ENCODE results near the gene SKAP1. TPM values are rescaled to one million over a fixed set of nuclear protein-coding genes. Genes with fewer than 3 reads are reported as not detected.

Gene SKAP1
- total and polyA plus RNA-seq, 10 donors = 11.5 to 28.9 (median 20.5) TPM

DNA sequence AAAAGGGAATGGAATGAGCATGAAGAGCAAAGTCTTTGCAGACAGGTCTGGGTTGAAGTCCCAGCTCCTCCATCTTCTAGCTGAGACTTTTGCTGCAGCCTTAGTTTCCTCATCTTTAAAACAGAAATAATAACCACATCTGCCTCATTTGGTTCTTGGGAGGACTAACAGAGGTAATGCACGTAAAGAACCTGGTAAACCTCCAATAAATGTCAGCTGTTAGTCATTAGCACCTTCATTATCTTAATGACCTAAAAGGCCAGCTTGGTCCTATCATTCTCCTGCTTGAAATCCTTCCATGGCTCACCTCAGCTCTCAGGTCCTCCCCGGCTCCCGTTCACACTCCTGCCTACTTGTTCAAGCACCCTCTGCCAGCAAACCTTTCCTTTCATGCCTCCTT lies 51.8 kb downstream of the SKAP1 start:
- peaks cover 0 to 14% (median 0%) of the 10 kb centered on the region in 6 donors for H3K36me3 ChIP-seq
- WGBS, 5 donors = 85 to 93% (median 87%) methylated on average over 3 of the region's 3 CpGs
- H3K9me3 ChIP-seq = no peaks in the 10 kb centered on the region
- peaks cover 0 to 23% (median 0%) of the 10 kb centered on the region in 7 donors for H3K27me3 ChIP-seq (replicated peaks in 1 of 7)
- peaks cover 0 to 15% (median 0%) of the 10 kb centered on the region in 6 donors for H3K4me1 ChIP-seq
- no peak overlapping the region for H3K4me3 ChIP-seq
- intact Hi-C loops (cut with DNase I; ENCODE audit: low total_unique reads) = no loop called here
- TF ChIP-seq POLR2A (IDR thresholded peaks at IDR 0.05) (no peak), POLR2AphosphoS5 (IDR thresholded peaks at IDR 0.05) (no peak)
- TF ChIP-seq, protein P1, sequence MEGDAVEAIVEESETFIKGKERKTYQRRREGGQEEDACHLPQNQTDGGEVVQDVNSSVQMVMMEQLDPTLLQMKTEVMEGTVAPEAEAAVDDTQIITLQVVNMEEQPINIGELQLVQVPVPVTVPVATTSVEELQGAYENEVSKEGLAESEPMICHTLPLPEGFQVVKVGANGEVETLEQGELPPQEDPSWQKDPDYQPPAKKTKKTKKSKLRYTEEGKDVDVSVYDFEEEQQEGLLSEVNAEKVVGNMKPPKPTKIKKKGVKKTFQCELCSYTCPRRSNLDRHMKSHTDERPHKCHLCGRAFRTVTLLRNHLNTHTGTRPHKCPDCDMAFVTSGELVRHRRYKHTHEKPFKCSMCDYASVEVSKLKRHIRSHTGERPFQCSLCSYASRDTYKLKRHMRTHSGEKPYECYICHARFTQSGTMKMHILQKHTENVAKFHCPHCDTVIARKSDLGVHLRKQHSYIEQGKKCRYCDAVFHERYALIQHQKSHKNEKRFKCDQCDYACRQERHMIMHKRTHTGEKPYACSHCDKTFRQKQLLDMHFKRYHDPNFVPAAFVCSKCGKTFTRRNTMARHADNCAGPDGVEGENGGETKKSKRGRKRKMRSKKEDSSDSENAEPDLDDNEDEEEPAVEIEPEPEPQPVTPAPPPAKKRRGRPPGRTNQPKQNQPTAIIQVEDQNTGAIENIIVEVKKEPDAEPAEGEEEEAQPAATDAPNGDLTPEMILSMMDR (IDR thresholded peaks at IDR 0.05 in 8 of 11, conservative IDR thresholded peaks at IDR 0.05 in 3 of 11) = no peak
- no peak for DNase-seq
- H3K27ac ChIP-seq = no peak overlapping the region

DNA sequence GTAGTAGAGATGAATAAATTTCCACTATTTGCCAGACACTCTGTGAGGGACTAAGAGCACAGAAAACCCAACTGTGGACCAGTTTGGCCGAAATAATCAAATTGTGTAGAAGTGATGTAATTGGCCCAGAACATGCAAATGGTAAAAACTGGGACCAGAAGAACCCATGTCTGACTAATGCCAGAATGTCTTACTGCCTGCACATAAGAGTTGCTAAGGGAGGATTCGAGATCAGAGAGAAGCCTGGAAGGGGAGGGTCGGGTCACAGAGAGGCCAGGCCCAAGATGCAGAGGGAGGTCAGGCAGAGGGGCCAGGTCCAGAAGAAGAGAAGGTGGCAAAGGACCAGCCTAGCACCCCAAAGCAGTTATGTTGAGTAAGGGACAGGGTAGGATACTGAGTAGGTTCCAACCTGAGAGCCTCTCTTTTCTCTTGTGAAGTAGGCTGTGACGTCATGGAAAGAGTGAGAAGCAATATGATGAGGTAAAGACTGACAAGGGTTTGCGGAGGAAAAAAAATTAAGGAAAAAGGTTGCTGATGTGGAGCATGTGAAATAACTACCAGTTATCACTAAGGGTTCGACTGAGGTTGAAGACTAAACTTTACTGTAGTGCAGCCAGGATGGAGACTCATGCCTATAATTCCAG lies 53.2 kb downstream of the SKAP1 start:
- 83 to 87% (median 85%) methylated on average over 6 of the region's 6 CpGs for WGBS, 5 donors
- H3K36me3 ChIP-seq = peaks cover 0 to 13% (median 0%) of the 10 kb centered on the region in 6 donors
- peaks cover 0 to 32% (median 0%) of the 10 kb centered on the region in 7 donors for H3K27me3 ChIP-seq (replicated peaks in 1 of 7)
- H3K9me3 ChIP-seq = no peaks in the 10 kb centered on the region
- H3K4me1 ChIP-seq = peaks cover 0 to 29% (median 0%) of the 10 kb centered on the region in 6 donors
- no peak overlapping the region for H3K27ac ChIP-seq
- DNase-seq = no peak
- TF ChIP-seq, protein P1 (IDR thresholded peaks at IDR 0.05 in 8 of 11, conservative IDR thresholded peaks at IDR 0.05 in 3 of 11) = no peak
- no peak for TF ChIP-seq POLR2AphosphoS5 (IDR thresholded peaks at IDR 0.05)
- TF ChIP-seq POLR2A (IDR thresholded peaks at IDR 0.05) = no peak
- no peak overlapping the region for H3K4me3 ChIP-seq
- intact Hi-C loops (cut with DNase I; ENCODE audit: low total_unique reads) = no loop called here

DNA sequence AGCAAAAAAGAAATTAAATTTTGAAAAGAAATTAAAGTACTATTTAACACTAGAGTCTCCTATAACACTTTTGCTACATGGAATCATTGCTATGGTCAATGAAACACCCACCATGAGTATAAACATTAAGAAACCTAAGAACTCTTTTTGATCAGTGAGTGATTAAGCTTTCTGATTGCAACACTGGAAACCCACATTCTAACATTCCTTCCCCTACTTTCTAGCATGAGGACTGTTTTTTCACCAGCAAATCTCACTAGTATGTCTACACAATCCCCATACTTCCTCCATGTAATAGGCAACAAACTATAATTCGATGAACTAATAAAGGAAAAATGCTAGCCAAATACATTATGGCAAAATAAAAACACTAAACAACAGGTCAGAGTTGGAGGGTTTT lies 54.7 kb downstream of the SKAP1 start:
- intact Hi-C loops (cut with DNase I; ENCODE audit: low total_unique reads) = no loop called here
- DNase-seq = no peak
- WGBS, 5 donors = 73 to 84% (median 75%) methylated on average over 1 of the region's 1 CpG
- H3K36me3 ChIP-seq = peaks cover 0 to 6% (median 0%) of the 10 kb centered on the region in 6 donors
- peaks cover 0 to 26% (median 0%) of the 10 kb centered on the region in 7 donors for H3K27me3 ChIP-seq (replicated peaks in 1 of 7)
- no peaks in the 10 kb centered on the region for H3K9me3 ChIP-seq
- peaks cover 0 to 30% (median 0%) of the 10 kb centered on the region in 6 donors for H3K4me1 ChIP-seq
- TF ChIP-seq POLR2A (IDR thresholded peaks at IDR 0.05) (no peak), POLR2AphosphoS5 (IDR thresholded peaks at IDR 0.05) (no peak)
- TF ChIP-seq, protein P1 (IDR thresholded peaks at IDR 0.05 in 8 of 11, conservative IDR thresholded peaks at IDR 0.05 in 3 of 11) = no peak
- H3K4me3 ChIP-seq = no peak overlapping the region
- H3K27ac ChIP-seq = no peak overlapping the region

- Histone ChIP-seq H3K9me3 (no peaks in the 10 kb centered on the region), H3K4me1 (peaks cover 0 to 30% (median 0%) of the 10 kb centered on the region in 6 donors), H3K4me3 (no peak overlapping the region), H3K36me3 (peaks cover 0 to 6% (median 0%) of the 10 kb centered on the region in 6 donors), H3K27ac (no peak overlapping the region), H3K27me3 (replicated peaks in 1 of 7) (peaks cover 0 to 30% (median 0%) of the 10 kb centered on the region in 7 donors)
- intact Hi-C loops (cut with DNase I; ENCODE audit: low total_unique reads) = no loop called here
- TF ChIP-seq POLR2AphosphoS5 (IDR thresholded peaks at IDR 0.05) = no peak
- TF ChIP-seq, protein P1 (IDR thresholded peaks at IDR 0.05 in 8 of 11, conservative IDR thresholded peaks at IDR 0.05 in 3 of 11) = peak in 10 of 11 experiments; percentile 12 to 67 (median 48)
- WGBS, 5 donors = 82 to 88% (median 85%) methylated on average over 1 of the region's 1 CpG
- DNase-seq = no peak
These were observed 55.3 kb downstream of the SKAP1 start for GRCh38 chr17:48374650-48375230.
